GM12878 (cell line): Measurements from ENCODE around the gene TLE3. TPM values are rescaled to one million over a fixed set of nuclear protein-coding genes. Genes with fewer than 3 reads are reported as not detected.
A peak's percentile ranks its signal among the peaks of the same experiment; 100 is the strongest.

Experiments
- ATAC-seq: fragments of 200-7000 bp; cut with Tn5 transposase; 3 replicates; pipeline ENCODE4 v1.9.1; 2020; ENCODE audit warnings: mild to moderate bottlenecking, moderate library complexity
- BruUV-seq: library from RNA; stranded (reverse); fragments of 400-500 nt; replicated peaks from 2 replicates; lab custom pipeline; 2021; lab: Mats Ljungman, UMichigan
- CTCF ChIA-PET: fragments of 300-600 bp; sonication (Branson Sonifier 250); formaldehyde crosslinking; extraction: SDS; loops from one replicate; lab custom pipeline; 2021; ENCODE audit warnings: inconsistent platforms; lab: Yijun Ruan, JAX
- POLR2A ChIA-PET: fragments of 350-600 bp; formaldehyde crosslinking; extraction: SDS; loops from one replicate; lab custom pipeline; 2021; ENCODE audit warnings: inconsistent platforms; lab: Charles Lee
- RAD21 ChIA-PET: fragments of 300-600 bp; sonication (Branson Sonifier 250); formaldehyde crosslinking; loops from one replicate; lab custom pipeline; 2023; ENCODE audit warnings: antibody characterized with exemption; ENCODE audit not compliant: unreplicated experiment; lab: Charles Lee
- SMC1A ChIA-PET: fragments of 300-600 bp; sonication (Branson Sonifier 250); formaldehyde crosslinking; loops from one replicate; lab custom pipeline; 2023; ENCODE audit not compliant: unreplicated experiment, uncharacterized antibody; lab: Charles Lee
- DNase-seq: peaks from one replicate; pipeline ENCODE4 v3.0.0-alpha.2; 2011; ENCODE audit warnings: low read depth, low spot score
- FAIRE-seq: peaks from 3 replicates; lab custom pipeline; 2011; peaks lifted over from hg19 to GRCh38; lab: Jason Lieb, UNC
- H2AFZ ChIP-seq: 2 replicates; pipeline ENCODE4 v1.6.0; 2011; ENCODE audit warnings: low read depth, low read length, control low read depth; ENCODE audit not compliant: control insufficient read depth
- H3K27ac ChIP-seq: 2 replicates; pipeline ENCODE4 v1.5.1; 2011; ENCODE audit warnings: control low read depth; ENCODE audit not compliant: control insufficient read depth, insufficient read depth
- H3K27me3 ChIP-seq, 2 experiments: replicated peaks in 1 of 2; 2 replicates each; pipeline versions ENCODE4 v1.6.0 to v1.6.1; 2011; ENCODE audit warnings: low read length in 1 of 2; ENCODE audit not compliant: control insufficient read depth in 2 of 2, insufficient read depth in 2 of 2
- H3K36me3 ChIP-seq, 2 experiments: 2 replicates each; pipeline ENCODE4 v1.5.1; 2011; ENCODE audit warnings: low read length in 1 of 2; ENCODE audit not compliant: control insufficient read depth in 2 of 2, insufficient read depth in 2 of 2
- H3K4me1 ChIP-seq: 2 replicates; pipeline ENCODE4 v1.6.1; 2011; ENCODE audit warnings: mild to moderate bottlenecking, low read length, moderate library complexity, mixed read lengths; ENCODE audit not compliant: control insufficient read depth, insufficient read depth
- H3K4me2 ChIP-seq: 2 replicates; pipeline ENCODE4 v1.6.0; 2011; ENCODE audit warnings: control low read depth; ENCODE audit not compliant: control insufficient read depth, insufficient read depth
- H3K4me3 ChIP-seq: fragments of 200-600 bp; sonication (generic); 2 replicates; pipeline ENCODE4 v1.5.1; 2016
- H3K79me2 ChIP-seq: 2 replicates; pipeline ENCODE4 v1.6.0; 2011; ENCODE audit warnings: low read length; ENCODE audit not compliant: control insufficient read depth, insufficient read depth
- H3K9ac ChIP-seq: 2 replicates; pipeline ENCODE4 v1.8.0; 2011; ENCODE audit warnings: low read length, control low read depth, mixed read lengths; ENCODE audit not compliant: control insufficient read depth, insufficient read depth
- H3K9me3 ChIP-seq: replicated peaks from 3 replicates; pipeline ENCODE4 v1.5.1; 2011; ENCODE audit warnings: mild to moderate bottlenecking, low read length; ENCODE audit not compliant: control insufficient read depth, insufficient read depth
- H4K20me1 ChIP-seq: 2 replicates; pipeline ENCODE4 v1.6.0; 2011; ENCODE audit not compliant: control insufficient read depth, insufficient read depth
- BCL3 ChIP-seq: IDR thresholded peaks from 2 replicates; pipeline ENCODE4 v1.6.1; 2011; ENCODE audit warnings: borderline replicate concordance, low read depth, mild to moderate bottlenecking, moderate library complexity, low read length; ENCODE audit not compliant: insufficient read depth, poor library complexity, severe bottlenecking
- HCFC1 ChIP-seq: fragments of 150-350 bp; IDR thresholded peaks from 2 replicates; pipeline ENCODE4 v1.6.1; 2014; ENCODE audit warnings: low read length
- SMAD5 ChIP-seq: IDR thresholded peaks from 2 replicates; pipeline ENCODE4 v1.6.1; 2016; ENCODE audit warnings: antibody characterized with exemption, low read depth
- ZBTB40 ChIP-seq: fragments of 450-650 bp; IDR thresholded peaks from 2 replicates; pipeline ENCODE4 v1.6.1; 2016; ENCODE audit warnings: mild to moderate bottlenecking, moderate library complexity, borderline replicate concordance
- ZNF274 ChIP-seq: IDR thresholded peaks from one replicate; pipeline ENCODE4 v1.8.0; 2011; ENCODE audit not compliant: insufficient read length, insufficient read depth
- WGBS: methylation state at CpG from one replicate; pipeline ENCODE4 v1.1.6; 2016; ENCODE audit warnings: low lambda C conversion rate; ENCODE audit not compliant: insufficient replicate concordance, insufficient coverage; ENCODE audit errors: missing lambda C conversion rate; 5-methylcytosine and 5-hydroxymethylcytosine counted together
- in situ Hi-C: fragments of 300-500 bp; cut with MboI; formaldehyde crosslinking; loops from 9 replicates; pipeline ENCODE4 v1.14.3; 2018; ENCODE audit warnings: mixed read lengths
- intact Hi-C: fragments of 100-400 bp; cut with micrococcal nuclease; formaldehyde crosslinking; loops from one replicate; pipeline ENCODE4 v1.14.2; 2022; ENCODE audit not compliant: unreplicated experiment
- polyA plus RNA-seq, 11 experiments: library from polyadenylated mRNA; depleted of rRNA in 4 of 11; unstranded in 6 of 11; stranded (reverse) in 5 of 11; fragments of >200 nt; fragmentation: Nextera tagmentation in 4 of 11; fragmentation: Illumina TruSeq in 1 of 11; extraction: Ambion mirVana in 4 of 11; extraction: Trizol in 1 of 11; gene quantifications; 1 replicate in 1 of 11; 2 replicates in 10 of 11; pipeline versions ENCODE4 v1.2.1 to v1.2.3, GENCODE V29; 2011 to 2016; ENCODE audit warnings: inconsistent platforms in 2 of 11, missing spikeins in 2 of 11, low read depth in 1 of 11
- total RNA-seq, 4 experiments: library from RNA; depleted of rRNA in 3 of 4; stranded (reverse); fragments of >200 nt in 3 of 4; fragmentation: Illumina TruSeq in 1 of 4; extraction: Trizol in 1 of 4; gene quantifications; 2 replicates each; pipeline versions ENCODE4 v1.2.1 to v1.2.3, GENCODE V29; 2013 to 2021
- TF ChIP-seq, protein P1 (sequence below): fragments of 450-650 bp; IDR thresholded peaks from 2 replicates; pipeline ENCODE4 v1.6.1; 2016; ENCODE audit warnings: mild to moderate bottlenecking

TLE3 gene
- total and polyA plus RNA-seq, 10 of the 15 experiments (the other 5 are each of a cell fraction or from before 2014, with no cell fraction given) = 1.2 to 65.5 (median 9.7) TPM

GRCh38 chr15:70094690-70095311 is 2.9 kb downstream of the TLE3 start:
- in situ Hi-C loops = no loop called here
- no peak for DNase-seq
- Histone ChIP-seq H3K4me1 (peaks cover 17% of the 10 kb centered on the region), H4K20me1 (peaks cover 8% of the 10 kb centered on the region; the same call in 1 of the 2 replicates)
- CTCF ChIA-PET = interaction anchor here (0.6 to 4.2 kb wide), 8 partner anchors 54 to 501 kb away, joined by 3 to 23 read pairs (median 6); no protein-coding TSS in a partner anchor
- TF ChIP-seq, protein P1, sequence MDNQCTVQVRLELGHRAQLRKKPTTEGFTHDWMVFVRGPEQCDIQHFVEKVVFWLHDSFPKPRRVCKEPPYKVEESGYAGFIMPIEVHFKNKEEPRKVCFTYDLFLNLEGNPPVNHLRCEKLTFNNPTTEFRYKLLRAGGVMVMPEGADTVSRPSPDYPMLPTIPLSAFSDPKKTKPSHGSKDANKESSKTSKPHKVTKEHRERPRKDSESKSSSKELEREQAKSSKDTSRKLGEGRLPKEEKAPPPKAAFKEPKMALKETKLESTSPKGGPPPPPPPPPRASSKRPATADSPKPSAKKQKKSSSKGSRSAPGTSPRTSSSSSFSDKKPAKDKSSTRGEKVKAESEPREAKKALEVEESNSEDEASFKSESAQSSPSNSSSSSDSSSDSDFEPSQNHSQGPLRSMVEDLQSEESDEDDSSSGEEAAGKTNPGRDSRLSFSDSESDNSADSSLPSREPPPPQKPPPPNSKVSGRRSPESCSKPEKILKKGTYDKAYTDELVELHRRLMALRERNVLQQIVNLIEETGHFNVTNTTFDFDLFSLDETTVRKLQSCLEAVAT = no peak
- TF ChIP-seq HCFC1 (no peak), SMAD5 (no peak), ZNF274 (no peak), ZBTB40 (no peak), BCL3 (no peak)
- TF ChIP-seq, all 136 proteins: peak for 0
- ChIA-PET SMC1A (interaction anchor here (0.6 to 2.2 kb wide), 15 partner anchors 20 to 1333 kb away, joined by 3 to 12 read pairs (median 4); no protein-coding TSS in a partner anchor), POLR2A (interaction anchor here (0.6 to 3.5 kb wide), 3 partner anchors 46 to 636 kb away, joined by 3 to 17 read pairs (median 3); no protein-coding TSS in a partner anchor), RAD21 (interaction anchor here (0.6 to 5.3 kb wide), 10 partner anchors 28 to 426 kb away, joined by 3 to 31 read pairs (median 4); no protein-coding TSS in a partner anchor)
- intact Hi-C loops = loop anchor here (5.0 kb wide), 7 partner anchors 48 to 618 kb away; no protein-coding TSS in a partner anchor
- ATAC-seq (no peak), FAIRE-seq (no peak)
- Histone ChIP-seq H3K79me2 (peaks cover 57% of the 10 kb centered on the region), H3K4me3 (peak overlapping the region; percentile 97), H3K4me2 (peak overlapping the region; percentile 39), H3K27me3 (no peaks in the 10 kb centered on the region), H3K27ac (no peak overlapping the region), H3K9me3 (no peaks in the 10 kb centered on the region), H2AFZ (no peak overlapping the region), H3K36me3 (peaks cover 0 to 22% of the 10 kb centered on the region in 2 experiments; a peak in 2 of 4 replicates), H3K9ac (peak overlapping the region; percentile 68)
- no TSS peak for BruUV-seq
- WGBS = 59% methylated on average over 8 of the region's 8 CpGs
